Measurements from ENCODE around the gene HOXA9.

HOXA9 gene

GRCh38 chr7:27163288-27164044 is 1.9 kb downstream of the HOXA9 start:
- DNase-seq = no peak

GRCh38 chr7:27162561-27163287 is 2.6 kb downstream of the HOXA9 start:
- DNase-seq = no peak

GRCh38 chr7:27161721-27162560 is 3.4 kb downstream of the HOXA9 start:
- DNase-seq = no peak

GRCh38 chr7:27161214-27161720 is 4.1 kb downstream of the HOXA9 start:
- no peak for DNase-seq

- peak; percentile 88 for DNase-seq
These were observed 4.7 kb downstream of the HOXA9 start for GRCh38 chr7:27160546-27161213.

DNA sequence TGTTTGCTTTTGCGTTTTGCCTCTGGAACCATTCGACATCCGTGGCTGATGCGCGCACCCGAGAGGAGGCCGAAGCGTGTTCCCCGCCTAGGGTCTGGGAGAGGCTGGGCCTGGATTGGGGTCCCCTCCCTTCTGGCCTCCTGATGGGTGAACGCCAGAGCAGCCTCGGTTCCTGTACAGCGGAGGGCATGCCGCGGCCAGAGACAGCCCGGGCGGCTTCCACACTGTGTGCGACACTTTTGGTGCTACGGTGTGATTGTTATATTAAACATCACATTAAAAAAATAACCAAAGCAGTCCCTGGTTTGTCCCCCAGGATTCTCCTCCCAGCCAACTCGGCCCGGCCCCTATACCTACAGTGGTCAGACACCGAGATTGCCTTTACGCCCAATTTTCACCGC is 5.2 kb downstream of the HOXA9 start:
- no peak for DNase-seq

DNA sequence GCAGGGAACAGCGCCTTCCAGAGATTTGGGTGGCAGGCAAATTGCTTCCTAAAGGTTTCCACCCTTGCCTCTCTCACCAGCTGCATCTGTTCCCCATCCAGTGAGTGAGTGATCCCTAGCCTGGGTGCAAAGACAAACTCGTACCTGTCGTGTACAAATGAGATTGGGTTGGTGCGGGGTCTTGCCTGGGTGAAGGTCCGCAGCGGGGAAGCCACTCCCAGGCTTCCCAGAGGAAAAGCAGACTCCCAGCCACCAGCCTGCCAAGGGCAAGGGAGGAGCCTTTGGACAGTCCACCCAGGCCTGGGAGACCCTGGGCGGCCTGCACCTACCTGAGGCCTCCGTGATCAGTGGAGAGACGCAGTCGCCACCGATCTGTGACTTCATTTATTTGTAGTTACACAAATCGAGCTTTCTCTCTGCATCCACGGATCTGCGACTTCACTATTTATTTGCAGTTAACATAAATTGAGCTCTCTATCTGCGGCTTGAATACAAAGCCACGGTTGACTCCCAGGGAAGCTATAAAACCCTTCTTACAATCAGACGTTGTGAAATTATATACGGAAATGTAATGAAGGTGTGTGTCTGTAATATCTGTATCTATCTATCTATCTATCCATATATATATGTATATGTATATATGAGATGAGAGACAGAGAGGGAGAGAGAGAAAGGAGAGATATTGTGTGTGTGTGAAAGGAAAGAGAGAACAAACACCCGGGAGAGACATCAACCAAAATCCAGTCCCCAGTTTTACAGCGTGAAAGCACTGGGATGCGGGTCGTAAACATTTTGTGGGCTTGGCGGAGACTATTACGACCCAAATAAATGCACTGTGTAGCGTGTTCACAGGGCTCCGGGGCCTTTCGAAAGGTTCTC is 5.8 kb downstream of the HOXA9 start:
- DNase-seq = no peak

GRCh38 chr7:27158436-27159265 is 6.7 kb downstream of the HOXA9 start:
- DNase-seq = no peak

- DNase-seq = no peak
These were observed 7.5 kb downstream of the HOXA9 start for GRCh38 chr7:27157702-27158431.

GRCh38 chr7:27156916-27157701 is 8.2 kb downstream of the HOXA9 start:
- no peak for DNase-seq

- DNase-seq = no peak
These were observed 8.8 kb downstream of the HOXA9 start, which contains the start of gene HOXA7 for GRCh38 chr7:27156508-27156898. TSS of gene HOXA7 (minus strand) at chr7:27156675. CDS start at chr7:27156545, 130 bp downstream.

DNA sequence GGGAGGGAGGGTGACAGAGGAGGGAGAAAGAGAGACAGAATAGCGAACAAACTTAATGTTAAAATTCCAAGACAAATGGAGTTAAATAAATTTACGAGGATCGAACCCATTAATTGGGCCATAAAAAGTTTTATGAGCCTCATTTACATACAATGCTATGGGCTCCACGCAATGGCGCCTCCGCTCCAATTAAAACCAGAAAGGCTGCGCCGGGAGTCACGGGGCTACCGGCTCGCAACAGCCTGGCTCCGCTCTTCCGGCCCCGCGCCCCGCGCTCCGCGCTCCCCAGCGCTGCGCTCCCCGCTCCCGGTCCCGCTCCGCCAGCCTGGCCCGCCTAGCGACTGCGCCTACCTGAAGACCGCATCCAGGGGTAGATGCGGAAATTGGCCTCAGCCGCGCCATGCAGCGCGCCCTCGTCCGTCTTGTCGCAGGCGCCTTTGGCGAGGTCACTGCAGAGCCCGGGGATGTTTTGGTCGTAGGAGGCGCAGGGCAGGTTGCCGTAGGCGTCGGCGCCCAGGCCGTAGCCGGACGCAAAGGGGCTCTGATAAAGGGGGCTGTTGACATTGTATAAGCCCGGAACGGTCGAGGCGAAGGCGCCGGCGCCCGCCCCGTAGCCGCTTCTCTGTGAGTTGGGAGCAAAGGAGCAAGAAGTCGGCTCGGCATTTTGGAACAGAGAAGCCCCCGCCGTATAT is 9.4 kb downstream of the HOXA9 start:
- DNase-seq = no peak

- no peak for DNase-seq
These were observed 10.2 kb downstream of the HOXA9 start for GRCh38 chr7:27154901-27155815.

DNA sequence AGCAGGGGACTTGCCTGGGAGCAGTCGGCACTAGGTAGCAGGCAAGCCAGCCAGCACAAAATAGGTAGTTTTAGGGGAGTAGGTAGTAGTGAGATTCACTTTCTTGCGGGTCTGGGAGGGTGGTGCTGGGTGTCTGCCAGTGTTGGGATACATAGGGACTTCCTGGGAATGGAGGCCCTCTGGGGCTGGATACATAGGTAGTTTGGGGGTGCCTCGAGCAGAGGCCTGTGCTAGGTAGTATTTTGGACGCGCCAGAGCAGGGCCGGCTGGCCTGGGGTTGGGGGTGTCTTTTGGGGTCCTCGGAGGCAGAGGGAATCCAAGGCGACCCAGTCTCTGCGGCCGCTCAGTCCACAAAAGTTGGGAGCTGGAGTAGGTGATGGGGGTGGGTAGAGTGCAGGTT is 11.0 kb downstream of the HOXA9 start:
- no peak for DNase-seq

GRCh38 chr7:27153526-27153925 is 11.8 kb downstream of the HOXA9 start:
- no peak for DNase-seq

DNA sequence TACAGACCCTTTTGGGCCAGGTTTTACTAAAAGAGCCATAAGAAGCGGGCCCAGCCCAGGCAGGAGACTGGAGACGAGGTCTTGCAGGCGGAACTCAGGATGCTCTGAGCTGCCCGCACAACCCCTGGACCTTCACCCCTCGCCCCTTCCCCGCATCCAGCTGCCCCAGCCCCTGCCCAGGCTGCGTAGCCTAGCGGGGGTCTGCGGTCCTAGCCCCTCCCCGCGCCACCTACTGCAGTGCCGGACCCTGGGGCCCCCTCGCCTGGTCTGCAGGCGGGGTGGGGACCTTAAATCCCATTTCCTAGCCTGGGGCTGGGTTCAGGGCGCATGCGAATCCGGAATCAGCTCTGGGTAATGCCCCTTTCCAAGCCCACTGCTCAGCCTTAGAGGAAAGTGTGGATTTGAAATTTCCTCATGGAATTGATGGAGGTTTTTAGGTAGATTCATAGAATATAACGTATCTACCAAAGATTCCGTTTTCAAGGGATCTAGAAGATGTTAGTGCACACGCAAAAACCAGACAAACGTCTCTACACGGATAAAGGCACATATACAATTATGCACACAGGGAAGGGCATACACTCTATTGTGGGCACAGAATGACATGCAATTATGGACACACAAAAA is 12.4 kb downstream of the HOXA9 start:
- no peak for DNase-seq

Measured in COR-L47 (cell line).